HEK293T (cell line): ENCODE data around the gene PDGFA.

Source experiments
- CTCF ChIA-PET: fragments of 350-600 bp; formaldehyde crosslinking; extraction: SDS; loops from one replicate; lab custom pipeline; 2021; ENCODE audit warnings: antibody characterized with exemption, inconsistent platforms; lab: Yijun Ruan, JAX
- POLR2A ChIA-PET: fragments of 350-600 bp; formaldehyde crosslinking; extraction: SDS; loops from one replicate; lab custom pipeline; 2020; ENCODE audit warnings: antibody characterized with exemption, inconsistent platforms; lab: Yijun Ruan, JAX
- DNase-seq: peaks from one replicate; pipeline ENCODE4 v3.0.0; 2012; ENCODE audit warnings: mixed read lengths; ENCODE audit errors: extremely low spot score
- ARNT ChIP-seq: fragments of 450-650 bp; IDR thresholded peaks from 2 replicates; pipeline ENCODE4 v1.6.1; 2017; ENCODE audit warnings: mild to moderate bottlenecking
- BHLHE40 ChIP-seq: fragments of 450-650 bp; IDR thresholded peaks from 2 replicates; pipeline ENCODE4 v1.6.1; 2016; ENCODE audit warnings: mild to moderate bottlenecking, moderate library complexity, borderline replicate concordance
- CTBP1 ChIP-seq: fragments of 450-650 bp; IDR thresholded peaks from 2 replicates; pipeline ENCODE4 v1.6.1; 2016; ENCODE audit warnings: borderline replicate concordance
- ELF4 ChIP-seq: fragments of 450-650 bp; IDR thresholded peaks from 2 replicates; pipeline ENCODE4 v1.6.1; 2017; ENCODE audit warnings: antibody characterized with exemption
- FOXA1 ChIP-seq: fragments of 450-650 bp; IDR thresholded peaks from 2 replicates; pipeline ENCODE4 v1.6.1; 2016; ENCODE audit warnings: mild to moderate bottlenecking
- FOXK2 ChIP-seq: fragments of 450-650 bp; IDR thresholded peaks from 2 replicates; pipeline ENCODE4 v1.6.1; 2016; ENCODE audit warnings: mild to moderate bottlenecking
- FOXM1 ChIP-seq: fragments of 450-650 bp; IDR thresholded peaks from 2 replicates; pipeline ENCODE4 v1.6.1; 2017; ENCODE audit warnings: mild to moderate bottlenecking, borderline replicate concordance
- HDGF ChIP-seq: fragments of 450-650 bp; IDR thresholded peaks from 2 replicates; pipeline ENCODE4 v1.6.1; 2017; ENCODE audit warnings: antibody characterized with exemption, borderline replicate concordance
- L3MBTL2 ChIP-seq: fragments of 450-650 bp; conservative IDR thresholded peaks from 2 replicates; pipeline ENCODE4 v1.6.1; 2016; ENCODE audit warnings: mild to moderate bottlenecking
- LEF1 ChIP-seq: fragments of 450-650 bp; IDR thresholded peaks from 2 replicates; pipeline ENCODE4 v1.6.1; 2017; ENCODE audit warnings: mild to moderate bottlenecking, borderline replicate concordance
- NFRKB ChIP-seq: fragments of 450-650 bp; IDR thresholded peaks from 2 replicates; pipeline ENCODE4 v1.6.1; 2016; ENCODE audit warnings: mild to moderate bottlenecking, moderate library complexity
- PKNOX1 ChIP-seq: fragments of 450-650 bp; IDR thresholded peaks from 2 replicates; pipeline ENCODE4 v1.6.1; 2016
- SP1 ChIP-seq: fragments of 450-650 bp; IDR thresholded peaks from 2 replicates; pipeline ENCODE4 v1.6.1; 2017
- SUZ12 ChIP-seq: fragments of 450-650 bp; IDR thresholded peaks from 2 replicates; pipeline ENCODE4 v1.6.1; 2016; ENCODE audit warnings: mild to moderate bottlenecking
- TARDBP ChIP-seq: fragments of 450-650 bp; IDR thresholded peaks from 2 replicates; pipeline ENCODE4 v1.6.1; 2016
- ZNF384 ChIP-seq: fragments of 450-650 bp; IDR thresholded peaks from 2 replicates; pipeline ENCODE4 v1.6.1; 2016

The PDGFA gene

GRCh38 chr7:504221-505111 is 15.2 kb downstream of the PDGFA start:
- POLR2A ChIA-PET = no interaction called here

GRCh38 chr7:503575-504111 is 16.0 kb downstream of the PDGFA start:
- ChIA-PET CTCF (no interaction called here), POLR2A (no interaction called here)
- DNase-seq = no peak
- TF ChIP-seq FOXK2 (no peak), SUZ12 (no peak), HDGF (no peak), NFRKB (no peak), ELF4 (no peak), TARDBP (no peak), SP1 (no peak), FOXM1 (no peak)

More at GRCh38 chr7:504221-505111, 15.2 kb downstream of the PDGFA start:
- TF ChIP-seq L3MBTL2 = no peak
- no peak for TF ChIP-seq FOXM1
- no peak for TF ChIP-seq FOXA1
- no peak for TF ChIP-seq HDGF
- no peak for TF ChIP-seq LEF1
- no peak for TF ChIP-seq FOXK2
- CTCF ChIA-PET = no interaction called here
- no peak for DNase-seq

GRCh38 chr7:502296-502695 is 17.4 kb downstream of the PDGFA start:
- DNase-seq = no peak
- ChIA-PET CTCF (no interaction called here), POLR2A (no interaction called here)
- TF ChIP-seq CTBP1 (no peak), PKNOX1 (no peak), FOXA1 (no peak), ARNT (no peak), ZNF384 (no peak), BHLHE40 (no peak), FOXK2 (no peak), SUZ12 (no peak), FOXM1 (no peak), NFRKB (no peak), HDGF (no peak), TARDBP (no peak), LEF1 (no peak), ELF4 (no peak), SP1 (no peak), L3MBTL2 (no peak)

GRCh38 chr7:501526-501925 is 18.1 kb downstream of the PDGFA start:
- no peak for DNase-seq
- TF ChIP-seq LEF1 (no peak), ZNF384 (no peak), SUZ12 (no peak), ARNT (no peak), PKNOX1 (no peak), HDGF (no peak), FOXK2 (no peak), FOXA1 (no peak), TARDBP (no peak)
- CTCF ChIA-PET = no interaction called here
- POLR2A ChIA-PET = no interaction called here

- no peak for TF ChIP-seq LEF1
- no peak for TF ChIP-seq L3MBTL2
- TF ChIP-seq CTBP1 = no peak
- TF ChIP-seq PKNOX1 = no peak
- no peak for TF ChIP-seq FOXA1
- TF ChIP-seq SUZ12 = no peak
- no peak for DNase-seq
- POLR2A ChIA-PET = no interaction called here
- CTCF ChIA-PET = interaction anchor here (0.6 kb wide), 1 partner anchor 176 kb away, joined by 3 read pairs; no protein-coding TSS in a partner anchor
Measured at GRCh38 chr7:500521-501420, 18.9 kb downstream of the PDGFA start.

- TF ChIP-seq ELF4 = no peak
- no peak for TF ChIP-seq PKNOX1
- no peak for TF ChIP-seq ARNT
- no peak for TF ChIP-seq FOXA1
- TF ChIP-seq SUZ12 = no peak
- no peak for TF ChIP-seq ZNF384
- no peak for TF ChIP-seq TARDBP
- TF ChIP-seq FOXK2 = no peak
- TF ChIP-seq L3MBTL2 = no peak
- TF ChIP-seq NFRKB = no peak
- TF ChIP-seq FOXM1 = no peak
- TF ChIP-seq LEF1 = no peak
- TF ChIP-seq BHLHE40 = no peak
- no peak for TF ChIP-seq HDGF
- TF ChIP-seq SP1 = no peak
- no peak for TF ChIP-seq CTBP1
- POLR2A ChIA-PET = no interaction called here
- CTCF ChIA-PET = interaction anchor here (0.6 kb wide), 1 partner anchor 177 kb away, joined by 3 read pairs; no protein-coding TSS in a partner anchor
- DNase-seq = no peak
Measured at GRCh38 chr7:499853-500485, 19.7 kb downstream of the PDGFA start.
